NOMO-1 treated with DMSO at 0.1 percent for 48 hours (cell line): ENCODE measurements around the gene CLSTN2.

ENCODE experiments used
- DNase-seq: peaks from one replicate; lab custom pipeline; 2025; ENCODE audit not compliant: unreplicated experiment; lab: John Stamatoyannopoulos, UW

The CLSTN2 gene

GRCh38 chr3:140145528-140145927, 210.5 kb downstream of the CLSTN2 start:
- DNase-seq, result no peak

GRCh38 chr3:140146668-140147067, 211.7 kb downstream of the CLSTN2 start:
- DNase-seq, result no peak

GRCh38 chr3:140147965-140148490, 213.0 kb downstream of the CLSTN2 start:
- DNase-seq, result no peak

GRCh38 chr3:140148824-140149390, 213.9 kb downstream of the CLSTN2 start:
- no peak for DNase-seq

GRCh38 chr3:140151321-140151720, 216.3 kb downstream of the CLSTN2 start:
- no peak for DNase-seq

- DNase-seq, result no peak
Measured at GRCh38 chr3:140152851-140153639, 218.1 kb downstream of the CLSTN2 start.

GRCh38 chr3:140153736-140154135, 218.8 kb downstream of the CLSTN2 start:
- DNase-seq, result no peak

- no peak for DNase-seq
Measured at GRCh38 chr3:140157161-140157560, 222.2 kb downstream of the CLSTN2 start.

- DNase-seq, result no peak
Measured at GRCh38 chr3:140159646-140160045, 224.7 kb downstream of the CLSTN2 start.

- no peak for DNase-seq
Measured at GRCh38 chr3:140160553-140160952, 225.6 kb downstream of the CLSTN2 start.

- DNase-seq, result no peak
Measured at GRCh38 chr3:140162551-140162950, 227.6 kb downstream of the CLSTN2 start.

- no peak for DNase-seq
Measured at GRCh38 chr3:140163159-140163763, 228.3 kb downstream of the CLSTN2 start.

GRCh38 chr3:140164156-140164555, 229.2 kb downstream of the CLSTN2 start:
- DNase-seq, result no peak

GRCh38 chr3:140164922-140165590, 230.1 kb downstream of the CLSTN2 start:
- DNase-seq, result no peak

- DNase-seq, result no peak
Measured at GRCh38 chr3:140165781-140166180, 230.8 kb downstream of the CLSTN2 start.

GRCh38 chr3:140166861-140167599, 232.0 kb downstream of the CLSTN2 start:
- DNase-seq, result peak; percentile 14

GRCh38 chr3:140167600-140168281, 232.8 kb downstream of the CLSTN2 start:
- DNase-seq, result no peak

GRCh38 chr3:140170612-140171011, 235.6 kb downstream of the CLSTN2 start:
- peak; percentile 95 for DNase-seq

- no peak for DNase-seq
Measured at GRCh38 chr3:140176526-140176925, 241.5 kb downstream of the CLSTN2 start.

GRCh38 chr3:140177943-140178342, 243.0 kb downstream of the CLSTN2 start:
- DNase-seq, result no peak
